HG02885 (cell line): ENCODE measurements around the gene NTM.
"Not testable (repeated sequence)": the region's sequence is repeated elsewhere in the genome, so short reads cannot be mapped to it uniquely, and the experiment has no call there.

Experiments used
- ATAC-seq: cut with Tn5 transposase; IDR thresholded peaks from one replicate; pipeline ENCODE4 v1.9.1; 2021; ENCODE audit warnings: mild to moderate bottlenecking; ENCODE audit not compliant: unreplicated experiment, poor library complexity

The NTM gene

GRCh38 chr11:132289590-132290256 is 919.3 kb downstream of the NTM start:
- ATAC-seq, result peak; percentile 68

- ATAC-seq, result no peak
Measured at GRCh38 chr11:132293586-132293985, 923.2 kb downstream of the NTM start.

- no peak for ATAC-seq
Measured at GRCh38 chr11:132296946-132297610, 926.7 kb downstream of the NTM start.

GRCh38 chr11:132298357-132298756 is 927.9 kb downstream of the NTM start:
- no peak for ATAC-seq

GRCh38 chr11:132300283-132300682 is 929.9 kb downstream of the NTM start:
- ATAC-seq, result peak; percentile 69

GRCh38 chr11:132301465-132301864 is 931.0 kb downstream of the NTM start:
- ATAC-seq, result no peak

GRCh38 chr11:132301900-132302299 is 931.5 kb downstream of the NTM start:
- no peak for ATAC-seq

- ATAC-seq, result no peak
Measured at GRCh38 chr11:132307309-132308020, 937.0 kb downstream of the NTM start.

- ATAC-seq, result peak; percentile 80
Measured at GRCh38 chr11:132310390-132311375, 940.3 kb downstream of the NTM start.

- ATAC-seq, result no peak
Measured at GRCh38 chr11:132311703-132312102, 941.3 kb downstream of the NTM start.

GRCh38 chr11:132312161-132312560 is 941.7 kb downstream of the NTM start:
- ATAC-seq, result no peak

- peak; percentile 54 for ATAC-seq
Measured at GRCh38 chr11:132312701-132313111, 942.3 kb downstream of the NTM start.

- ATAC-seq, result no peak
Measured at GRCh38 chr11:132314911-132315455, 944.6 kb downstream of the NTM start.

GRCh38 chr11:132315696-132316095 is 945.3 kb downstream of the NTM start:
- ATAC-seq, result no peak

- no peak for ATAC-seq
Measured at GRCh38 chr11:132318421-132319157, 948.2 kb downstream of the NTM start.

GRCh38 chr11:132319419-132319818 is 949.0 kb downstream of the NTM start:
- ATAC-seq, result not testable (repeated sequence)

GRCh38 chr11:132330515-132330914 is 960.1 kb downstream of the NTM start:
- no peak for ATAC-seq

- no peak for ATAC-seq
Measured at GRCh38 chr11:132332521-132332920, 962.1 kb downstream of the NTM start.

GRCh38 chr11:132334769-132335280 is 964.4 kb downstream of the NTM start:
- no peak for ATAC-seq
